ENCODE results near the gene MDM1. TPM values are rescaled to one million over a fixed set of nuclear protein-coding genes. Genes with fewer than 3 reads are reported as not detected.

MDM1 gene
- polyA plus RNA-seq, 1 experiment: 8.5 TPM

DNA sequence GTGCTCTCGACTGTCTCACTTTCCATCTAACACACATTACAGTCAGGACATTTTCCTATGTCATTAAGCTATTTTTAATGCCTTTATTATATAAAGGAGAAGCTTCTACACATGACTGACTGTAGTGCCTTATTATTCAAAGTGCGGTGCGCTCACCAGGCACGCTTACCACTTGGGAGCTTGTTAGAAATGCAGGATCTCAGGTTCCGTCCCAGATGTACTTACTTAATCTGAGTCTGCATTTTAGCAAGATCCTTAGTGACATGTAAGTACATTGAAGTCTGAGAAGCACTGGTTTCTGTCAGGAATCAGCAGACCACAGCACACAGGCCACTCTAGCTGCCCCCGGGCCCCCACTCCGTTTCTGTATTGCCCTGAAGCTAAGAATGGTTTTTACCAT lies 44.7 kb upstream of the MDM1 start:
- Histone ChIP-seq H3K36me3 (ENCODE audit: control insufficient read depth, insufficient read depth, low read length) (no peaks in the 10 kb centered on the region), H3K4me3 (ENCODE audit: low read depth, low read length) (no peak overlapping the region), H3K27me3 (ENCODE audit: control insufficient read depth, insufficient read depth, low read length) (no peaks in the 10 kb centered on the region)
- CTCF ChIA-PET: interaction anchor here (1.5 to 2.5 kb wide), 2 partner anchors 9 to 18 kb away, joined by 4 to 7 read pairs; no protein-coding TSS in a partner anchor
- POLR2A ChIA-PET: no interaction called here
- TF ChIP-seq, protein P1, sequence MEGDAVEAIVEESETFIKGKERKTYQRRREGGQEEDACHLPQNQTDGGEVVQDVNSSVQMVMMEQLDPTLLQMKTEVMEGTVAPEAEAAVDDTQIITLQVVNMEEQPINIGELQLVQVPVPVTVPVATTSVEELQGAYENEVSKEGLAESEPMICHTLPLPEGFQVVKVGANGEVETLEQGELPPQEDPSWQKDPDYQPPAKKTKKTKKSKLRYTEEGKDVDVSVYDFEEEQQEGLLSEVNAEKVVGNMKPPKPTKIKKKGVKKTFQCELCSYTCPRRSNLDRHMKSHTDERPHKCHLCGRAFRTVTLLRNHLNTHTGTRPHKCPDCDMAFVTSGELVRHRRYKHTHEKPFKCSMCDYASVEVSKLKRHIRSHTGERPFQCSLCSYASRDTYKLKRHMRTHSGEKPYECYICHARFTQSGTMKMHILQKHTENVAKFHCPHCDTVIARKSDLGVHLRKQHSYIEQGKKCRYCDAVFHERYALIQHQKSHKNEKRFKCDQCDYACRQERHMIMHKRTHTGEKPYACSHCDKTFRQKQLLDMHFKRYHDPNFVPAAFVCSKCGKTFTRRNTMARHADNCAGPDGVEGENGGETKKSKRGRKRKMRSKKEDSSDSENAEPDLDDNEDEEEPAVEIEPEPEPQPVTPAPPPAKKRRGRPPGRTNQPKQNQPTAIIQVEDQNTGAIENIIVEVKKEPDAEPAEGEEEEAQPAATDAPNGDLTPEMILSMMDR (IDR thresholded peaks at IDR 0.05; ENCODE audit: insufficient read depth, low read depth, low read length): no peak
- no peak for DNase-seq (ENCODE audit: low read depth)

- Histone ChIP-seq H3K4me3 (ENCODE audit: low read depth, low read length) (no peak overlapping the region), H3K27me3 (ENCODE audit: control insufficient read depth, insufficient read depth, low read length) (no peaks in the 10 kb centered on the region), H3K36me3 (ENCODE audit: control insufficient read depth, insufficient read depth, low read length) (no peaks in the 10 kb centered on the region)
- ChIA-PET POLR2A (no interaction called here), CTCF (interaction anchor here (2.5 kb wide), 1 partner anchor 17 kb away, joined by 7 read pairs; no protein-coding TSS in a partner anchor)
- DNase-seq (ENCODE audit: low read depth): no peak
- TF ChIP-seq, protein P1 (IDR thresholded peaks at IDR 0.05; ENCODE audit: insufficient read depth, low read depth, low read length): no peak
Measured at GRCh38 chr12:68375756-68376695, 43.9 kb upstream of the MDM1 start.

DNA sequence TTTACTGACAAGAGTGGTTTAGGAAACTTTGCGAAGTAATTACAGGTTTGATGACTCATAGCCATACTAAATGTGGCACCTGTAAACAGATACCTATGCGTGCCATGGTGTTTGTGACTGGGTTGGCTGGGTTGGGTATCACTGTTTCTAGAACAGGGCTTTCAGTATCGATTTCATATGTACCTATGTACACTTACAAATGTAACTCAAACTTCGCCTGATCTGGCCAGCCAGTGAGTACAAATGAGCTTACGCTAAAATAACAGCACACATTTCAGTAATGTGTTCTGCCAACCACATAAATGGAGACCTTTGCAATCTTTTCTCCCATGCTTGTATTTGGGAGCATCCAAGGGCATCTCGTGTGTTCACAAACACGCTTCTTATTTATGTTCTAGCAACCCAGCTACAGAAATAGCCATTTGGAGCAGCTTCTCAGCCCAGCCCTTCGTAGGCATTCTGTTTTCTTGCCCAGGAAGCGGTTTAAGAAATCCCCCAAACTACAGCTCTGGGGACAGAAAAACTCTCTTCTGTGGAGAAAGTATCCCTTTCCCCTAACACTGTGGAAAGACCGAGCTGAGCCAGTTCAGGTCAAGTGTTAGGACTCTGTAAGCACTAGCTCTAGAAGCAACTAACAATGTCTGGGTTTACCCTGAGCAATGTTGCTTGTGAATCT lies 42.3 kb upstream of the MDM1 start:
- CTCF ChIA-PET: interaction anchor here (1.0 to 2.5 kb wide), 2 partner anchors 15 to 17 kb away, joined by 3 to 7 read pairs; no protein-coding TSS in a partner anchor
- no peak for DNase-seq (ENCODE audit: low read depth)

DNA sequence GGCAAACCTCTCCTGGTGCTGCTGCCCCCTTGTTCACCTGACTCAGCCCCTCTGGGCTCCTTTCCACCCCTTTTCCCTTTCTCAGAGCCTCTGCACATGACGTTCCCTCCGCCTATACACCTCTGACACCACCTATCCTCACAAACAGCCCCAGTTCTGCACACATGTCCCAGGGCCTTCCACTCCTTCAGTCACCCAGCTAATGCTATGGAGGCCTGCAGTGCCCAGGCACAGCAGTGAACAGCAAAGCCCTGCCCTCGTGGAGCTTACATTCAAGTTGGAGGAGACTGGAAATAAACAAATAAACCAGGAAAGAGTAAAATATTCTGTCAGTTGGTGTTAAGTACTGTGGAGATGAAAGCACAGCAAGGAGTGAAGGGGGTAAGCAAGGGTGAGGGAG lies 38.5 kb upstream of the MDM1 start:
- DNase-seq (ENCODE audit: low read depth): no peak
- POLR2A ChIA-PET: no interaction called here
- H3K4me3 ChIP-seq (ENCODE audit: low read depth, low read length): no peak overlapping the region
- TF ChIP-seq, protein P1 (IDR thresholded peaks at IDR 0.05; ENCODE audit: insufficient read depth, low read depth, low read length): no peak
- no peaks in the 10 kb centered on the region for H3K27me3 ChIP-seq (ENCODE audit: control insufficient read depth, insufficient read depth, low read length)
- H3K36me3 ChIP-seq (ENCODE audit: control insufficient read depth, insufficient read depth, low read length): no peaks in the 10 kb centered on the region
- CTCF ChIA-PET: no interaction called here

More for the DNA sequence above, 42.3 kb upstream of the MDM1 start:
- POLR2A ChIA-PET: no interaction called here
- TF ChIP-seq, protein P1 (IDR thresholded peaks at IDR 0.05; ENCODE audit: insufficient read depth, low read depth, low read length): no peak
- Histone ChIP-seq H3K27me3 (ENCODE audit: control insufficient read depth, insufficient read depth, low read length) (no peaks in the 10 kb centered on the region), H3K4me3 (ENCODE audit: low read depth, low read length) (no peak overlapping the region), H3K36me3 (ENCODE audit: control insufficient read depth, insufficient read depth, low read length) (no peaks in the 10 kb centered on the region)

DNA sequence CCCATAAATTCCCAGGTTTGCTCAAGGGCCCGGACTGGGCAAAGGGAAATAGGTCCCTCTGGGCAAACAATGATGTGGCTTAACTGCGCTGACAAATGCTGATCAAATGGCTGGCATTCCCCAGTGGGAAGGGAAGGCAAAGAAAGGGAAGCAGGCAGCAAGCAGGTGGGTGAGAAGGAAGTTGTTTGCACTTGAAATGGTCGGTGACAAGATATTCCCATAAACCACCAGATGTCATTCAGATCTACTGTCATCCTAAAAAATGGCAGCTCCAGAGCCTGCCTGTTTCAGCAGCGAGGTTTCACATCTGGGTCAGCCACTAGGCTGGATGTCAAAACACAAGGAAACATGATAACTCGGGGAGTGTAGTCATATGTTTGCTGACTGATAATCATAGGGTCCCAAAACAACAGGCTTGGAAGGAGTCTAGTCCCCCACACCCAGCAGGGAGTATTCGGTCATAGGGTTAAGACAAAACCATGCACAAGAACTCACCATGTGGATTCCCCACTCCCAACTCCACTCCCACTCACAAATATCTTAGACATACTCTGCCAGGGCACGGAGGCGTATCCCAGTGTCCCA lies 37.9 kb upstream of the MDM1 start:
- Histone ChIP-seq H3K4me3 (ENCODE audit: low read depth, low read length) (no peak overlapping the region), H3K27me3 (ENCODE audit: control insufficient read depth, insufficient read depth, low read length) (no peaks in the 10 kb centered on the region), H3K36me3 (ENCODE audit: control insufficient read depth, insufficient read depth, low read length) (no peaks in the 10 kb centered on the region)
- POLR2A ChIA-PET: no interaction called here
- no peak for DNase-seq (ENCODE audit: low read depth)
- CTCF ChIA-PET: no interaction called here
- TF ChIP-seq, protein P1 (IDR thresholded peaks at IDR 0.05; ENCODE audit: insufficient read depth, low read depth, low read length): no peak
